Middle frontal gyrus (tissue), 1 donor: Measurements from ENCODE around the gene C17orf58.
"Not testable (repeated sequence)": the region's sequence is repeated elsewhere in the genome, so short reads cannot be mapped to it uniquely, and the experiment has no call there.

ENCODE experiments used
- DNase-seq: peaks from one replicate; pipeline ENCODE4 v3.0.0-alpha.2; 2015; ENCODE audit warnings: low spot score; ENCODE audit errors: extremely low spot score

The C17orf58 gene

GRCh38 chr17:67960276-67960675, 36.0 kb downstream of the C17orf58 start:
- DNase-seq: not testable (repeated sequence)

GRCh38 chr17:67959510-67959909, 36.8 kb downstream of the C17orf58 start:
- no peak for DNase-seq

GRCh38 chr17:67950945-67951344, 45.3 kb downstream of the C17orf58 start:
- no peak for DNase-seq

- DNase-seq: no peak
Measured at GRCh38 chr17:67947325-67947813, 48.9 kb downstream of the C17orf58 start.

- DNase-seq: no peak
Measured at GRCh38 chr17:67946513-67946912, 49.8 kb downstream of the C17orf58 start.

- DNase-seq: no peak
Measured at GRCh38 chr17:67944035-67944434, 52.2 kb downstream of the C17orf58 start.

GRCh38 chr17:67942810-67943209, 53.5 kb downstream of the C17orf58 start:
- no peak for DNase-seq
